Esophagus squamous epithelium (tissue), 5 donors: ENCODE data around the gene KCNJ3. TPM values are rescaled to one million over a fixed set of nuclear protein-coding genes. Genes with fewer than 3 reads are reported as not detected.

Experiments used
- DNase-seq: peaks from one replicate; lab custom pipeline; 2025; lab: John Stamatoyannopoulos, UW
- H3K27ac ChIP-seq, 4 donors: fragments of 200-600 bp; sonication (generic); one replicate each; pipeline ENCODE4 v1.5.1; 2016 to 2019; ENCODE audit warnings: mild to moderate bottlenecking in 1 of 4
- H3K27me3 ChIP-seq, 4 donors: fragments of 200-600 bp; sonication (generic); 1 replicate in 3 of 4; 2 replicates in 1 of 4; pipeline versions ENCODE4 v1.5.1 to v1.6.0; 2017 to 2021; ENCODE audit warnings: antibody characterized with exemption in 1 of 4
- H3K36me3 ChIP-seq, 3 donors: fragments of 200-600 bp; sonication (generic); one replicate each; pipeline ENCODE4 v1.5.1; 2016 to 2019
- H3K4me1 ChIP-seq, 3 donors: fragments of 200-600 bp; sonication (generic); one replicate each; pipeline ENCODE4 v1.5.1; 2017 to 2019
- H3K4me3 ChIP-seq, 4 donors: fragments of 200-600 bp; sonication (generic); 1 replicate in 3 of 4; 2 replicates in 1 of 4; pipeline ENCODE4 v1.5.1; 2016 to 2019; ENCODE audit warnings: mild to moderate bottlenecking in 2 of 4, moderate library complexity in 1 of 4
- H3K9me3 ChIP-seq, 3 donors: fragments of 200-600 bp; sonication (generic); one replicate each; pipeline ENCODE4 v1.5.1; 2016 to 2019
- POLR2A ChIP-seq, 4 donors: fragments of 450-650 bp; IDR thresholded peaks; one replicate each; pipeline ENCODE4 v1.6.1; 2017; ENCODE audit warnings: antibody characterized with exemption in 4 of 4, mild to moderate bottlenecking in 4 of 4, moderate library complexity in 3 of 4
- WGBS, 2 donors: methylation state at CpG; one replicate each; pipeline ENCODE4 v1.1.5; 2018; 5-methylcytosine and 5-hydroxymethylcytosine counted together
- intact Hi-C: fragments of 100-400 bp; cut with DNase I; formaldehyde crosslinking; loops from one replicate; pipeline ENCODE4 v1.15.0; 2022
- total RNA-seq, 4 donors: library from RNA; depleted of rRNA; stranded (reverse); fragments of >200 nt; gene quantifications; one replicate each; pipeline ENCODE4 v1.1.0, GENCODE V29; 2016
- TF ChIP-seq, protein P1 (sequence below), 6 experiments: fragments of 450-650 bp in 4 of 6; fragments of 200-600 bp in 2 of 6; sonication (generic) in 2 of 6; IDR thresholded peaks; one replicate each; pipeline ENCODE4 v1.5.1; 2016 to 2019; ENCODE audit warnings: antibody characterized with exemption in 6 of 6, mild to moderate bottlenecking in 4 of 6, moderate library complexity in 4 of 6
- donor health status: DM: yes; HTN: yes; CAD: no.

Gene KCNJ3
- total RNA-seq, 4 donors from 2014 or later: not detected

DNA sequence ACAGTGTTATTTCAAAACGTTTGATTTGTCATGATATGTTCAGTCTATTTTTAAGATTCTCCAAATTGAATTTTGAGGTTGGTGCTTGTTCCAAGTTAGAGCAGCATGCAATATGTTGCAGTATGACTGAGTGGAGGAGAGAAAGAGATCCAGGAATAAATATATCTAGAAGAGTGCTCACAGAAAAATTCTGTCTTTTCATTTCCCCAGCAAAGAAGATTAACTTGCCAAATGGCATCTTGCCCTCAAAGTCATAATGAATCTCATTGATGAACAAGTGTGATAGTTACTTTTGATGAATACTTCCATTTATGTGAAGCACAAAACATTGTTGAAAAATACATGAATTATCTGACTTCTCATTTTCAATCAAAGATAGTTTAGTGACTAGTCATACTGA lies 95.9 kb downstream of the KCNJ3 start:
- no peaks in the 10 kb centered on the region for H3K36me3 ChIP-seq
- TF ChIP-seq, protein P1, sequence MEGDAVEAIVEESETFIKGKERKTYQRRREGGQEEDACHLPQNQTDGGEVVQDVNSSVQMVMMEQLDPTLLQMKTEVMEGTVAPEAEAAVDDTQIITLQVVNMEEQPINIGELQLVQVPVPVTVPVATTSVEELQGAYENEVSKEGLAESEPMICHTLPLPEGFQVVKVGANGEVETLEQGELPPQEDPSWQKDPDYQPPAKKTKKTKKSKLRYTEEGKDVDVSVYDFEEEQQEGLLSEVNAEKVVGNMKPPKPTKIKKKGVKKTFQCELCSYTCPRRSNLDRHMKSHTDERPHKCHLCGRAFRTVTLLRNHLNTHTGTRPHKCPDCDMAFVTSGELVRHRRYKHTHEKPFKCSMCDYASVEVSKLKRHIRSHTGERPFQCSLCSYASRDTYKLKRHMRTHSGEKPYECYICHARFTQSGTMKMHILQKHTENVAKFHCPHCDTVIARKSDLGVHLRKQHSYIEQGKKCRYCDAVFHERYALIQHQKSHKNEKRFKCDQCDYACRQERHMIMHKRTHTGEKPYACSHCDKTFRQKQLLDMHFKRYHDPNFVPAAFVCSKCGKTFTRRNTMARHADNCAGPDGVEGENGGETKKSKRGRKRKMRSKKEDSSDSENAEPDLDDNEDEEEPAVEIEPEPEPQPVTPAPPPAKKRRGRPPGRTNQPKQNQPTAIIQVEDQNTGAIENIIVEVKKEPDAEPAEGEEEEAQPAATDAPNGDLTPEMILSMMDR (IDR thresholded peaks at IDR 0.05): no peak
- no peak for TF ChIP-seq POLR2A (IDR thresholded peaks at IDR 0.05)
- no peaks in the 10 kb centered on the region for H3K9me3 ChIP-seq
- no peak for DNase-seq
- H3K27ac ChIP-seq: no peak overlapping the region
- intact Hi-C loops: no loop called here
- no peaks in the 10 kb centered on the region for H3K4me1 ChIP-seq
- WGBS, 2 donors: 35 to 40% methylated on average over 1 of the region's 1 CpG
- H3K27me3 ChIP-seq: no peaks in the 10 kb centered on the region
- H3K4me3 ChIP-seq: no peak overlapping the region

DNA sequence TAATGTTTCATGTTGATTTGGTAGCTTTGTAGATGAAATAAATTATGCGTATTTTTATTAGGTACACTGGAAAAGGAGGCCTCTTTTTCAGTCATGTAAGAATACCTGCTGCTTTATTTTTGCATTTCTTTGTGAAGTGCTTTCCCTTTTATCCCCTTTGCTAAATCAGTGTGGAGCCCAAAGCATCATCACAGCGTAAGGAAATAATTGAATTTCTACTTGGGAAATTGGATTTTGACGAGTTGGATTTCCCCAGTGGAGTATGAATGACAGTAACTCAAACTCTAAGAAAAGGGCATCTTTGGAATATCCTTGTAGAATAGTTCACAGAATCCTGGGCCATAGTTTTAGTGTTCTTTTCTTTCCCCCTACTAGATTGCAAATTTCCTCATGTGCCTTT lies 97.2 kb downstream of the KCNJ3 start:
- intact Hi-C loops: no loop called here
- TF ChIP-seq, protein P1 (IDR thresholded peaks at IDR 0.05): no peak
- no peak for DNase-seq
- H3K4me3 ChIP-seq: no peak overlapping the region
- WGBS, 2 donors: 53 to 70% methylated on average over 3 of the region's 3 CpGs
- no peaks in the 10 kb centered on the region for H3K4me1 ChIP-seq
- no peaks in the 10 kb centered on the region for H3K27me3 ChIP-seq
- no peak overlapping the region for H3K27ac ChIP-seq
- H3K9me3 ChIP-seq: no peaks in the 10 kb centered on the region
- H3K36me3 ChIP-seq: no peaks in the 10 kb centered on the region

DNA sequence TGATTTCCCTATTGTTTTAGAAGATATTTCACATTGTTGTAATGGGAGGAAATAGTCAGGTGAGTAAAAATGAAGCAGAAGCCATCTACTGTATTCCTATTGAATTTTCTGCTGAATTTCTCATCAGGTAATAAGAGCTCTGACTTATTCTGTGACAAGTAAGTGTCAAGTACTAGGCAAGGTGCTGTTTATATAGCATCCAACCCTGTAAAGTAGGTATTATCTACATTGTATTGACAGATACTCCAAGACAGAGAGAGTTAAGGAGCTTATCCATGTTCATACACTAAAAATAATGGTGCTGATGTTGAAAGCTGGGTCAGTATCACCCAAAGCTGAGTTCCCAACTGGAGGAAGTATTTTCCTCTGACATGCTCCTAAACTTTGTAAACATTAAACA lies 106.0 kb downstream of the KCNJ3 start:
- no peak overlapping the region for H3K27ac ChIP-seq
- intact Hi-C loops: no loop called here
- peaks cover 0 to 4% (median 2%) of the 10 kb centered on the region in 3 donors for H3K9me3 ChIP-seq
- H3K4me1 ChIP-seq: no peaks in the 10 kb centered on the region
- no peak overlapping the region for H3K4me3 ChIP-seq
- DNase-seq: no peak
- TF ChIP-seq POLR2A (IDR thresholded peaks at IDR 0.05): no peak
- TF ChIP-seq, protein P1 (IDR thresholded peaks at IDR 0.05): no peak
- H3K36me3 ChIP-seq: no peaks in the 10 kb centered on the region
- H3K27me3 ChIP-seq: no peaks in the 10 kb centered on the region

GRCh38 chr2:154813636-154814035 lies 115.1 kb downstream of the KCNJ3 start:
- intact Hi-C loops: no loop called here
- no peak overlapping the region for H3K4me3 ChIP-seq
- DNase-seq: no peak
- WGBS, 2 donors: 61 to 63% methylated on average over 1 of the region's 1 CpG
- H3K9me3 ChIP-seq: no peaks in the 10 kb centered on the region
- H3K36me3 ChIP-seq: no peaks in the 10 kb centered on the region
- TF ChIP-seq, protein P1 (IDR thresholded peaks at IDR 0.05): no peak
- no peak for TF ChIP-seq POLR2A (IDR thresholded peaks at IDR 0.05)
- no peak overlapping the region for H3K27ac ChIP-seq
- H3K27me3 ChIP-seq: no peaks in the 10 kb centered on the region
- no peaks in the 10 kb centered on the region for H3K4me1 ChIP-seq

GRCh38 chr2:154814856-154815255 lies 116.4 kb downstream of the KCNJ3 start:
- no peaks in the 10 kb centered on the region for H3K27me3 ChIP-seq
- H3K36me3 ChIP-seq: no peaks in the 10 kb centered on the region
- H3K27ac ChIP-seq: no peak overlapping the region
- H3K4me1 ChIP-seq: no peaks in the 10 kb centered on the region
- no peak for TF ChIP-seq POLR2A (IDR thresholded peaks at IDR 0.05)
- TF ChIP-seq, protein P1 (IDR thresholded peaks at IDR 0.05): no peak
- intact Hi-C loops: no loop called here
- WGBS, 2 donors: 31 to 62% methylated on average over 1 of the region's 1 CpG
- no peak overlapping the region for H3K4me3 ChIP-seq
- H3K9me3 ChIP-seq: no peaks in the 10 kb centered on the region
- no peak for DNase-seq
